SK-N-MC (cell line): ENCODE data around the gene MOCS2.

Source experiments
- DNase-seq: peaks from one replicate; pipeline ENCODE4 v3.0.0-alpha.2; 2011; ENCODE audit warnings: low read depth, low spot score
- H3K27ac ChIP-seq: fragments of 200-600 bp; sonication (generic); 2 replicates; pipeline ENCODE4 v1.5.1; 2016; ENCODE audit warnings: mixed run types
- H3K36me3 ChIP-seq: fragments of 200-600 bp; sonication (generic); 2 replicates; pipeline ENCODE4 v1.6.1; 2017; ENCODE audit warnings: antibody characterized with exemption, low read length, mixed read lengths; ENCODE audit not compliant: insufficient read depth
- H3K4me3 ChIP-seq: fragments of 200-600 bp; sonication (generic); 2 replicates; pipeline ENCODE4 v1.5.1; 2016
- H3K9ac ChIP-seq: fragments of 200-600 bp; sonication (generic); 2 replicates; pipeline ENCODE4 v1.8.0; 2017; ENCODE audit warnings: mixed run types, mixed read lengths; ENCODE audit not compliant: insufficient read length
- H3K9me3 ChIP-seq: fragments of 200-600 bp; sonication (generic); 2 replicates; pipeline ENCODE4 v1.6.1; 2017; ENCODE audit warnings: low read depth, mild to moderate bottlenecking, antibody characterized with exemption, low read length, moderate library complexity, mixed read lengths
- EZH2 ChIP-seq: fragments of 200-600 bp; sonication (generic); IDR thresholded peaks from one replicate; pipeline ENCODE4 v1.6.1; 2017; ENCODE audit warnings: antibody characterized with exemption
- FOXP2 ChIP-seq: optimal IDR thresholded peaks from 2 replicates; pipeline ENCODE3; 2011; ENCODE audit warnings: mild to moderate bottlenecking, moderate library complexity; ENCODE audit not compliant: insufficient read depth; ENCODE audit errors: extremely low read length, control extremely low read depth
- POLR2AphosphoS5 ChIP-seq: IDR thresholded peaks from 2 replicates; pipeline ENCODE4 v1.6.1; 2012; ENCODE audit warnings: mild to moderate bottlenecking, low read depth, low read length, borderline replicate concordance

Gene MOCS2

DNA sequence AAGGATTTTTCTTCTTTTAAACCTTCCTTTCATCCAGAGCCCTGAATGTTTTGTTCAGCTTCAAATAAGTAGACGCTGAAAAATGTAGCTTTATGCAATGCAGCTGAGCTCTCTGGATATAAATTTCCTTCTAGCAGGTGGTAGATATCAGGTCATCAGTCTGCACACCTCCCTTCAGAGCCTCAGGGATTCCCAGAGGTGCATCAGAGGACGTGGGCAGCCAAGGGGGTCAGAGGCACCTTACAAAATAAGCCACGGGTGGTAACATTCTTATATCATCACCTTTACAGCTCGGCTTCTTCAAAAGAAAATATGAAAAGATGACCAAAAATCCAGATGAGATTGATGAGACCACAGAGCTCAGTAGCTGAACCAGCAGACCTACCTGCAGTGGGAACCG lies 19.3 kb downstream of the MOCS2 start:
- TF ChIP-seq FOXP2 (no peak), EZH2 (no peak), POLR2AphosphoS5 (no peak)
- Histone ChIP-seq H3K36me3 (no peaks in the 10 kb centered on the region; the same call in 1 of the 2 replicates), H3K27ac (no peak overlapping the region), H3K4me3 (no peak overlapping the region), H3K9ac (no peak overlapping the region), H3K9me3 (no peaks in the 10 kb centered on the region)
- no peak for DNase-seq

GRCh38 chr5:53089481-53089991 lies 20.0 kb downstream of the MOCS2 start:
- Histone ChIP-seq H3K9me3 (no peaks in the 10 kb centered on the region), H3K36me3 (no peaks in the 10 kb centered on the region), H3K27ac (no peak overlapping the region), H3K4me3 (no peak overlapping the region), H3K9ac (no peak overlapping the region)
- DNase-seq, result no peak
- TF ChIP-seq POLR2AphosphoS5, result no peak
- no peak for TF ChIP-seq FOXP2
- TF ChIP-seq EZH2, result no peak

GRCh38 chr5:53087621-53088121 lies 21.9 kb downstream of the MOCS2 start:
- H3K4me3 ChIP-seq, result no peak overlapping the region
- H3K36me3 ChIP-seq, result no peaks in the 10 kb centered on the region
- H3K27ac ChIP-seq, result no peak overlapping the region
- DNase-seq, result no peak
- H3K9ac ChIP-seq, result no peak overlapping the region
- TF ChIP-seq EZH2, result no peak
- TF ChIP-seq FOXP2, result no peak
- no peak for TF ChIP-seq POLR2AphosphoS5
- no peaks in the 10 kb centered on the region for H3K9me3 ChIP-seq

DNA sequence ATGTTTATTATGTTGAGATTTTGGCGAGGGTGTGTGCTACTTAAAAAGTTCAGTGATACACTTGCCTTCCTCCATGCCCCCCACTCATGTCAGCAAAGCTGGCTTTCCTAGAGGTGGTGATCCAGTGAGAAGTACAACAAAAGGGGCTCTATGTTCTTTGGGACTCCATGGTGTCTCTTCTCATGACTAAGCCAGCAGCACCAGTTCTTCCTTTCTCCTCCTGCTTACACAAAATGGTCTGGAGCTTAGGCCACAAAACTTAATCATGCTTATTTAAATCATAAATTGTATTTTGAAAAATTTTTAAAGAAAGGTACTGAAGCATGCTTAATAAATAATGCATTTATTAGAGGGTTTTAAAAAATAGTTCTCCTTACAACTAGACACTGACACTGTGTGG lies 22.4 kb downstream of the MOCS2 start:
- Histone ChIP-seq H3K9ac (no peak overlapping the region), H3K36me3 (no peaks in the 10 kb centered on the region), H3K27ac (no peak overlapping the region), H3K9me3 (no peaks in the 10 kb centered on the region), H3K4me3 (no peak overlapping the region)
- no peak for DNase-seq
- no peak for TF ChIP-seq EZH2
- no peak for TF ChIP-seq FOXP2
- no peak for TF ChIP-seq POLR2AphosphoS5

GRCh38 chr5:53084546-53085255 lies 24.9 kb downstream of the MOCS2 start:
- Histone ChIP-seq H3K27ac (no peak overlapping the region), H3K9me3 (no peaks in the 10 kb centered on the region), H3K9ac (no peak overlapping the region), H3K36me3 (no peaks in the 10 kb centered on the region), H3K4me3 (no peak overlapping the region)
- no peak for TF ChIP-seq EZH2
- TF ChIP-seq FOXP2, result no peak
- no peak for TF ChIP-seq POLR2AphosphoS5
- DNase-seq, result no peak

DNA sequence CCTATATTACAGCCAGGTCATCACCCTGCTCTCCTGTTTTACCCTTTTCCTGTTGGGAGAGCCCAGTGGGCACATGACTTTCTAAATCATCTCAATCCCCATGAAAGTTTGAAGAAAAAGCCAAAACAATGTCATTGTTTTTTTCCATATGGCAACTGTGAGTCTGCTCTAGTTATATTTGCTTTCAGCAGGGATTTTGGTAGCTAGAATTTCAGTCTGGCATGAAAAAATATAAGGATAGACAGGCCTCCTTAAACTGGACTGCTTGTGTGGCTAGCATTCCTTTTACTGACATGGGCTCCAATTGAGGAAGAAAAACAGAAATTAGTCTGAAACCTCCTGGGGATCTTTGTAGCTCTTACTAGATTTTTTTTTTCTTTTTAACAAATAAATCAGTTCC lies 25.6 kb downstream of the MOCS2 start:
- H3K36me3 ChIP-seq, result no peaks in the 10 kb centered on the region
- H3K27ac ChIP-seq, result no peak overlapping the region
- H3K9ac ChIP-seq, result no peak overlapping the region
- no peak overlapping the region for H3K4me3 ChIP-seq
- no peaks in the 10 kb centered on the region for H3K9me3 ChIP-seq
- no peak for DNase-seq
- TF ChIP-seq FOXP2, result no peak
- no peak for TF ChIP-seq POLR2AphosphoS5

- H3K9me3 ChIP-seq, result no peaks in the 10 kb centered on the region
- no peak overlapping the region for H3K4me3 ChIP-seq
- TF ChIP-seq FOXP2 (no peak), EZH2 (no peak), POLR2AphosphoS5 (no peak)
- H3K36me3 ChIP-seq, result no peaks in the 10 kb centered on the region
- H3K27ac ChIP-seq, result no peak overlapping the region
- no peak for DNase-seq
- H3K9ac ChIP-seq, result no peak overlapping the region
These were observed 29.3 kb downstream of the MOCS2 start for GRCh38 chr5:53080271-53080670.

GRCh38 chr5:53076014-53076583 lies 33.5 kb downstream of the MOCS2 start:
- Histone ChIP-seq H3K9me3 (no peaks in the 10 kb centered on the region), H3K4me3 (no peak overlapping the region), H3K9ac (no peak overlapping the region), H3K36me3 (no peaks in the 10 kb centered on the region), H3K27ac (no peak overlapping the region)
- no peak for DNase-seq
- TF ChIP-seq EZH2, result no peak
- no peak for TF ChIP-seq FOXP2
- no peak for TF ChIP-seq POLR2AphosphoS5

GRCh38 chr5:53073348-53073747 lies 36.2 kb downstream of the MOCS2 start:
- H3K27ac ChIP-seq, result no peak overlapping the region
- no peak for DNase-seq
- H3K36me3 ChIP-seq, result no peaks in the 10 kb centered on the region
- no peak overlapping the region for H3K9ac ChIP-seq
- H3K4me3 ChIP-seq, result no peak overlapping the region
- H3K9me3 ChIP-seq, result no peaks in the 10 kb centered on the region
- TF ChIP-seq FOXP2 (no peak), EZH2 (no peak), POLR2AphosphoS5 (no peak)
